ENCODE measurements around the gene RHOH.
"Not testable (repeated sequence)": the region's sequence is repeated elsewhere in the genome, so short reads cannot be mapped to it uniquely, and the experiment has no call there.

Gene RHOH

DNA sequence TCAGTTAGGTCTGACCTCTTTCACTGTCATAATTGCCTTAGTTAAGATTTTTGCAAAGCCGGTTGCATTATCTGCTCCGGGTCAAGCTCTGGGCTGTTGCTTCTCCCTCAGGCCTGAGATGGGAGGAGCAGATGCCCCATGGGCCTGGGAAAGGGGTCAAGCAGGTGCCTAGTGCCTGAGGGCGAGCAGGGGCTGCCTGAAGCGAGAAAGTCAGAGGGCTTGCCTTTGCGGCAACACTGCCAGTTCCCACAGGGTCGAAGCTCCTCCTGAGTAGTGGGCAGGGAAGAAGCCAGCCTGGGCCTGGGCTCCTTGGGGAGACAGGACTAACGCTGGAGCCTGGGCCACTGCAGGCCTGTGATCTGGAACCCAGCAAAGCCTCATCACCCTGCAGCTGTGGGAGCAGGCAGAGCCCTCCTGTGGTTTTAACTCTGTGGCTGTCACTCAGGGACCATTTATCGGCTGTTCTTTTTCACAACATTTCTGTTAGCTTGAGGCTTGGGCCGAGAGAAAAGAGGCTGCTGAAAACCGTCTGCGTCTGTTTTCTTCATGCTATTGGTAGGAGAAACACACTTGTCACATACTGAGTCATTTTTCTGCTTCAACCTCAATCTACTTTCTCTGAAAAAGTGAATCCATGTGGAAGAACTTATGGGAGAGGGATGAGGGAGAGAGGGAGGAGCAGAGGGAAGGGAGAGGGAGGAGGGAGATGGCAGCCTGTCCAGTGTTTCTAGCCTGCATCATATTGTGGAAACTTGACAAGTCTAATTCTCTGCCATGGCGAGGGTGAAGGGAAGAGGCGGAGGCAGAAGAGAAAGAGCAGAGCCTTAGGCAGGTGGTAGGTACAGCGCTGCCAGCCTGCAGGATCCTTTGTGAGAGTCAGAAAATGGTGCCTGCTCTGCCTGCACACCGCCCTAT, 68.4 kb downstream of the RHOH start:
- DNase-seq, result peak; percentile 40

DNA sequence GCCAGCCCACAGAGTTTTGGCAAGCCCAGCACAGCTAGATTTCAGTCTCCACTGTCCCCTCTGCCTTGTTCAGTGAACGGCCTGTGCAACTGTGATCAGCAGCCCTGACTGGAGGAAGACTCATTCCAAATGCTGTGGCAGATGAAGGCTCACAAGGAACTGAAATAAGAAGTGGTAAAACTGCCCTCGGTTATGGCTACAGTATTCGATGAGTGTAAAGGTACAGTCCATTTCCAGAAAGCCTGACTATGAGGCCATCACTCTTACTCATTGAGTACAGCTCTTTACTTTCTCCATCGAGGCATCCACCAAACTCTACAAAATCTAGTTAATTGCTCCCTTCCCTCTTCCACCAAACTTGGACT, 69.1 kb downstream of the RHOH start:
- no peak for DNase-seq

DNA sequence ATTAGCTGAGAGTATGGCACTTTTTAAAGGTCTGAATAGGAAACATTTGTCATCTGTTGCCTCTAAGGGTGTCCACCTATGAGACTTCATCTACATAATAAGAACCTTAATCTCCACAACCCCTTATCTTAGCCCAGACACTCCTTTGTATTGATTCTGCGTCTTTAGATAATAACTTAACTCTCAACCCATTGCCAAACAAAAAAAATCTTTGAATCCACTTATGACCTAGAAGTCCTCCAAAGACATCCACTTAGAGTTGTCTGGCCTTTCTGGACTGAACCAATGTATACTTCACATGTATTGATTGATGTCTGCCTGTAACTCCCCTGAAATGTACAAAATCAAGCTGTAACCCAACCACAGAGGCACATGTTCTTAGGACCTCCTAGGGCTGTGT, 72.3 kb downstream of the RHOH start:
- DNase-seq, result no peak

DNA sequence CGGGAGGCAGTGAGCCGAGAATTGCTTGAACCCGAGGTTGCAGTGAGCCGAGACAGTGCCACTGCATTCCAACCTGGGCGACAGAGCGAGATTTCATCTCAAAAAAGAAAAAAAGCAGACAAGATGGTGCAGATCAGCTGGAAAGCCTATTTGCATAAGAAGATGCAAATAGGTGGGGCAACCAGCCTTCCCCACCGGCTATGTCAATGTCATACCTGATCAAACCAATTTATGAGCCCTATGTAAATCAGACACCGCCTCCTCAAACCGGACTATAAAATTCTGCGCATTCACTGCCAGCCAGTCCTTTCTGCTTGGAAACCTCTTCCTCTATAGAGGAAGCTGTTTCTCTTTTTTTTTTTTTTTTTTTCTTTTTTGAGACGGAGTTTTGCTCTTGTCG, 73.8 kb downstream of the RHOH start:
- DNase-seq, result no peak

DNA sequence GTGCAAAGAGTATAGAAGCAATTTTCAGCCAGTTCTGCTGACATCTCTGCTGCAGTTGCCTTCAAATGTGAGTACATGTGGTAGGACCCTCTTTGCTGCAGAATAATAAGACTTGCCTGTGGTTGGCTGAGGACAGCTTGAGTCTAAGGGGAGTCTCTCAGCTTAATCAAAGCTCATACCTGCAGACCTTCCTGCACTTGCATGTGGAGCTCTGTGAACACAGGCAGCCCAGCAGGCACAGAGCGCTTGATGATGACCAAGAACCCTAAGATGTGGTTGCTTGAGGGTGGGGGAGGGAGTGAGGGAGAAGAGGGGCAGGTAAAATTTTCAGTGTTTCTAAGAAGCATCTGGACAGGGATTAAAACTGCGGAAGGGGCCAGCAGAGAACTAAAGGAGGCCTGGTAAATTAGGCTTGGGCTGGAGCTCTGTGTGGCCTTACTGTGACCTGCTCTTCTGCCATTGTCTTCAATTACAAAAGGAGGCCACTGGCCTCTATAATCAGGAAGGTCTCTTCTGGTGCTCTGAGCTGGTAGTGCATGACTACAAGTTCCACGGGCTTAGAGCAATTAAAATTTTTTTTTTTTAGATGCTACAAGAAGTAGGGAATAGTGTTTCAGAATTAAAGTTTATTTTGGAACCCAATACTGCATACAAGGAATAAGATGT, 78.4 kb downstream of the RHOH start:
- no peak for DNase-seq

DNA sequence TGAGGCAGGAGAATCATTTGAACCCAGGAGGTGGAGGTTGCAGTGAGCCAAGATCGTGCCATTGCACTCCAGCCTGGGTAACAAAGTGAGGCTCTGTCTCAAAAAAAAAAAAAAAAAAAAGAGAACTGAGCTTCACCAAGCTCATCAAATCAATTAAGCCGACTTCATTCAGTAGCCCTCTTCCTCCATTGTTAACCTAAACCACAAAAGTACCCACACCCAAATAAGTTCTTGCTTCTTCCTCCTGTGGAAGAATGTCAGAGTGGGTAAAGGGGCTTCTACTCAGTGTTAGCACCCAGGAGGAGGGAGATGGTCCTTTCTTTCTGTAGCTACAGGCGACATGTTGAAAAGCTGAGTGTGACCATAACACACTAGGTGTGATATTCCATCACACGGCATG, 79.7 kb downstream of the RHOH start:
- no peak for DNase-seq

DNA sequence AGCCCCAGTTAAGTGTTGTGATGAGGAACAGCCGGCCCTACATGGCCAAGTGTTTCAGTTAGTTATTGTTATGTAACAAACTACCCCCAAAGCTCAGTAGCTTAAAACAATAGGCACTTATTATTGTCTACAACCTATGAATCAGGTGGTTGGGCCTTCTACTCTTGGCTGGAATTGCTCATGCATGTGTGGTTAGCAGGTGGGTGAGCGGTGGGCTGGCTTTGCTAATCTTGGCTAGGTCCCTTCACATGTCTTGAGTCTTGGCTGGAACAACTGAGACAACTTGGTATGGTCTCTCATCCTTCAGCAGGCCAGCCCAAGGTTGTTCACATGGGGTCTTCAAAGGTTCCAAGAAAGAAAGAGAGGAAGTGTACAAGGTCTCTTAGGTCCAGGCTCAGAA, 83.8 kb downstream of the RHOH start:
- no peak for DNase-seq

DNA sequence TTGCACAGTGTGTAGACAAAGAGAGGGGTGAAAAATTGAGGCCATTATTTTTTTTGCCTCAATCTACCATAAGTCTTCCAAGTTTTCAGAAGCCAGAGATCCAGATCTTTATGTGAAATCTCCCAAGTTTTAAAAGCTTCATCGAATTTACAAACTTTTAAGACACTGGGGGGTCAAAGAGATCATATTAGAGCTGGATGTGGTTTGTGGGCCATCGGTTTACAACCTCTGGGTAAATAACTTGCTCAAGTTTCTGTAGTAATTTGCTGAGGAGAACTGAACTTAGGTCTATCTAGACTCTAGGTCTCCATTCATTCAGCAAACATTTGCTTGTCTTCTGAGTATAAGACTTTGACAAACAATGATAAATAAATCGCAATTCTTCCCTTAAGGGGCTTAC, 84.3 kb downstream of the RHOH start:
- no peak for DNase-seq

DNA sequence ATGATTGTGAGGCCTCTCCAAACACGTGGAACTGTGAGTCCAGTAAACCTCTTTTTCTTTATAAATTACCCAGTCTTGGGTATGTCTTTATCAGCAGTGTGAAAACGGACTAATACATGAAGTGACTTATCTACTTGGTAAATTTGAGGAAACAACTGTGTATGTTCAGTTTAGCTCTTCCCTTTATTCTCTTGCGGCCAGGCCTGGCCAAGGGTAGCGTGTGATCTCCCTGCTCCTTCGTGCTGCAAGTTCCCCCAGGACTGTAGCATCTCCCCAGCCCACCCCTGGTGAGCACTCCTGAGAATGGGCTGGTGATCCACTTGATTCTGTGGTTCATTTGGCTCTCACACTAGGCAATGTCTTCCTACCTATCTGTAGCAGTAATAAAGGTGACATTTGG, 85.1 kb downstream of the RHOH start:
- no peak for DNase-seq

DNA sequence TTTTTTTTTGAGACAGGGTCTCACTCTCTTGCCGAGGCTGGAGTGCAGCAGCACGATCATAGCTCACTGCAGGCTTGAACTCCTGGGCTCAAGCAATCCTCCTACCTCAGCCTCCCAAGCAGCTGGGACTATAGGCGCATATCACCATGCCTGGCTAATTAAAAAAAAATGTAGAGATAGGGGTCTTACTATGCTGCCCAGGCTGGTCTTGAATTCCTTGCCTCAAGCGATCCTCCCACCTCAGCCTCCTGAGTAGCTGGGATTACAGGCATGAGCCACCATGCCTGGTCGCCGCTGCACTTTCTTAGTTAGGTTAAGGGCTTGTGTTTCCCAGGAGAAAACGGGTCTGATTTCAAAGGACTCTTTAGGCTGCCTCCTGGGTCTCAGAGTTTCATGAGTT, 86.0 kb downstream of the RHOH start:
- DNase-seq, result not testable (repeated sequence)

DNA sequence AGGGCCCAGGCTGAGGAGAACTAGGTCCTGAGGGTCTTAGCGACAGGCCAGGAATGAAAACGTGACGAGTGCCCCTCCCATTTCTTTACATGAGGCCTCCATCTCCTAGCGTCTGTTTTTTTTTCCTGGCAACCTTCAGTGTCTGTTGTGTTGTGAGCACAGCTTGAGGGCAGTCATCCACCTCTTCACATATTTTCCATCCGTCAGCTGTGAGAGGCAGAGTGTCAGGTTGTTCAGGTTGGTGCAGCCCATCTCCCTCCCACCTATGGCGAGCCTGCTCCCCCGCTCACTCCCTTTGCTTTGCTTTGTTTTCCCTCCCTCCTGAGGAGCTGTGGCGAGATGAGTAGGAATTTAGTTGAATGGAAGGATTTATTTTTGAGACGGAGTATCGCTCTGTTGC, 86.6 kb downstream of the RHOH start:
- DNase-seq, result no peak

DNA sequence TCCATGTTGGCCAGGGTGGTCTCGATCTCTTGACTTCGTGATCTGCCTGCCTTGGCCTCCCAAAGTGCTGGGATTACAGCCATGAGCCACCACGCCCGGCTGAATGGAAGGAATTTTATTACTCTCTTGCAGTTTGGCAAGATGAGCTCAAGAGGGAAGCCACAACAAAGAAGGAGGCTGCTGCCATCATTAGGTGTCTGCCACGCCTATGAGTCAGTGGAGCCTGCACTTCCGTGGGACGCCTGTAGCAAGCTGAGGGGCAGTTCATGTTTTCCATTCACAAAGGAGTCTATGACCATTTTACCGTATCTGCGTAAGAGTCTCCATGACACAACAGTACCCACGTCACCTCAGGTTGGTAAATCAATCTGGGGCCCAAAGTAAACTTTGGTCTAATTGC, 87.1 kb downstream of the RHOH start:
- no peak for DNase-seq

DNA sequence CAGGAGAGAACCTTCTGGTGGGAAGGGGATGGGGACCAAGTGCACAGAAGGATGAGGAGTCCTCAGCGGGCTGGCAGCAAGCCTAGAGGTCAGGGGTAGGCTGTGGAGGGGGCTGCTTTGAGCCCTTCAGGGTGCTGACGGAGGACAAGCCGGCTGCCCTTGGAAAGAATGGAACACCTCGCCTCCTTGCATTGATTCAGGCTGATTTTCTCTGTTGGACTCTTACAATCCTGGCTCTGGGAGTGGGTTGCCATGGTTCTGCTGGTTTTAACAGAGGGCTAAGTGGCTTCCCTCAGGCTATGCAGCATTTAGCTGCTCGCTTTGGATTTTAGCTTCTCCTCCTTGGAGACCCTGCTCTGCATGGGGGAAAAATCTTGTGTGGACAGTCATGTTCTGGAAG, 88.9 kb downstream of the RHOH start:
- DNase-seq, result peak; percentile 33

DNA sequence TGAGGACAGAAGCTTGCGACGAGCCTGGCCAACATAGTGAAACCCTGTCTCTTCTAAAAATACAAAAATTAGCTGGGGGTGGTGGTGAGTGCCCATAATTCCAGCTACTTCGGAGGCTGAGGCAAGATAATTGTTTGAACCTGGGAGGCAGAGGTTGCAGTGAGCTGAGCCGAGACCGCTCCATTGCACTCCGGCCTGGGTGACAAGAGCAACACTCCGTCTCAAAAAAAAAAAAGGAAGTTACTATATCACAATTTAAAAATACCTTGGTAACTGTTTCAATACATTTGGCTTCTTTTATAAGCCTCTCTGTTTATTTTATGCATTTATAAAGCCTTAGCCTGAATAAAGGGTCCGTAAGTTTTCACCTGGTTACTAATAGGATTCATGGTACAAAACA, 91.7 kb downstream of the RHOH start:
- no peak for DNase-seq

DNA sequence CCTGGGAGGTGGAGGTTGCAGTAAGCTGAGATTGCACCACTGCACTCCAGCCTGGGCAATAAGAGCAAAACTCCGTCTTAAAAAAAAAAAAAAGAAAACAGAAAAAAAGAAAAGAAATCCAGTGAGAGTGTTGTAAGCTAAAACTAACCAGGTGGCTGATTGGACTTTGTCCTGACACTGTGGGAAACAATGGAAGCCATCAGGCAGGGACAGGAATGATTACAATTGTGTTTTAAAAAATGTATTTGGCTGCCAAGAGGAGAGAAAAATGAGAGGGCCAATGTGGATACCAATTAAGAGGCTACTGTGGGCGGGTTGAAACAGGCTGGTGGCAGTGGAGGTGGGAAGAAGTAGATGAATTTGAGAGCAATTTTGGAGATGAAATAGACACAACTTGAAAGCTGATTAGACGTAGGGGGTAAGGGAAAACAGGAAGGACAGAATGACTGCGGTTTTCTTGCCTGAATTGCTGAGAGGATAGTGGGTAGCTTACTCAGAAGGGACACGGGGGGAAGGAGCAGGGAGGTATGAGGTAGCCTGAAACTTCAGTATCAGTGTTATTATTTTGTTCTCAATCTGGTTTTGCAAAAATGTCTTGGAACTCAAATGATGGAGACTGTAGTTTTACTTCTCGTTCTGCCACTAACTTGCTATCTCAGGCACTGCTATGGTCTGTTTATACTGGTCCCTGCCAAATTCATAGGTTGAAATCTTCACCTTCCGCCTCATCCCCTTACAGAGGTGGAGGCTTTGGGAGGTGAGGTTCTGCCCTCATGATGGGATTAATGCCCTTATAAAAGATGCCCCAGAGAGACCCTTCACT, 92.7 kb downstream of the RHOH start:
- no peak for DNase-seq

DNA sequence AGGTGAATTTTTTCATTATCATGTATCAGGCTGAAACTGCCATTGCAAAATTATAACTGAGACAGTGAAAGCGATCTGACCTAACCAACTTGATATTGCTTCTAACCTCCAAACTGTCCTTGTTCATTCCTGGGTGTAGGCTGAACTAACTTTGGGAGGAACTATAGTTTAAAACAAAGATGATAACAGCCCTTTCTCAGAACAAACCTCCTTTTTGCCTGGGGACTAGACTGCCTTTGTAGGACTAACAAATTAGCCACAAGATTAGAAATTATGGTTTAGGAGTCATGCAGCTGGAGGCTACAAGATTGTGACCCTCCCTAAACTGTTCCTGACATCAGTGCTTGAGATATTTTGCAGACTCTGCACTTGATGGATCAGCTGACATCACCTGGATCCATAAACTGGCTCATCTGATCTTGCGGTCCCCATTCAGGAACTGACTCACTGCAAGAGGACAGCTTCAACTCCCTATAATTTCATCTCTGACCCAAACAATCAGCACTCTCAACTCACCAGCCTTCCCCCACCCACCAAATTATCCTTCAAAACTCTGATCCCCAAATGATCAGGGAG, 93.9 kb downstream of the RHOH start:
- not testable (repeated sequence) for DNase-seq

DNA sequence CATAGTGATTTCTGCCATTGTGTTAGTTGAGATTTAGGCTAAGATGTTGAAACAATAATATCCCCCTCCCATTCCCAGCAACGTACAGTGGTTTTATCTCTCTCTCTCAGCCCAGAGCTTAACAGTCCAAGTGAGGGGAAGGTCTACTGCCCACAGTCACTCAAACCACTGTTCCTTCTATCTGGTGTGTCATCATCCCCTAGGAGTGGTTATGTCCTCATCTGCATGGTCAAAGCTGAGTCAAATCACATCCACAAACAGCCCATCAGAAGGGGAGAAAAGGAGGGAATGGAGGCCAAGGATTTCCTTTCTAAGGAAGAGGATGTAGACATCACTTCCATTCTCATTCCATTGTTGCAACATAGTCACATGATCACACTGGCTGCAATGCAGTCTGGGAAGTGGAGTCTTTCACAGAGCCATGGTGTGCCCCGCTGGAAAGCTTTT, 95.5 kb downstream of the RHOH start:
- no peak for DNase-seq

DNA sequence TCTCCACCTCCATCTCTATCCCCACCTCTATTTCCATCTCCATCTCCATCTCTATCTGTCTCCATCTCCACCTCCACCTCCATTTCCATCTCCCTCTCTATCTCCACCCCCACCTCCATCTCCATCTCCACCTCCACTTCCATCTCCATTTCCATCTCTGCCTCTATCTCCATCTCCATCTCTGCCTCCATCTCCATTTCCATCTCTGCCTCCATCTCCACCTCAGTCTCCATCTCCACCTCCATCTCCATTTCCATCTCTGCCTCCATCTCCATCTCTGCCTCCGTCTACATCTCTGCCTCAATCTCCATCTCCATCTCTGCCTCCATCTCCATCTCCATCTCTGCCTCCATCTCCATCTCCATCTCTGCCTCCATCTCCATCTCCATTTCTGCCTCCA, 97.5 kb downstream of the RHOH start:
- no peak for DNase-seq

DNA sequence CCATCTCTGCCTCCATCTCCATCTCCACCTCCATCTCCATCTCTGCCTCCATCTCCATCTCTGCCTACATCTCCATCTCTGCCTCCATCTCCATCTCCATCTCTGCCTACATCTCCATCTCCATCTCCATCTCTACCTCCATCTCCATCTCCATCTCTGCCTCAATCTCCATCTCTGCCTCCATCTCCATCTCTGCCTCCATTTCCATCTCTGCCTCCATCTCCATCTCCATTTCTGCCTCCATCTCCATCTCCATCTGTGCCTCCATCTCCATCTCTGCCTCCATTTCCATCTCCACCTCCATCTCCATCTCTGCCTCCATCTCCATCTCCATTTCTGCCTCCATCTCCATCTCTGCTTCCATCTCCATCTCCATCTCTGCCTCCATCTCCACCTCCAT, 98.2 kb downstream of the RHOH start:
- DNase-seq, result not testable (repeated sequence)

DNA sequence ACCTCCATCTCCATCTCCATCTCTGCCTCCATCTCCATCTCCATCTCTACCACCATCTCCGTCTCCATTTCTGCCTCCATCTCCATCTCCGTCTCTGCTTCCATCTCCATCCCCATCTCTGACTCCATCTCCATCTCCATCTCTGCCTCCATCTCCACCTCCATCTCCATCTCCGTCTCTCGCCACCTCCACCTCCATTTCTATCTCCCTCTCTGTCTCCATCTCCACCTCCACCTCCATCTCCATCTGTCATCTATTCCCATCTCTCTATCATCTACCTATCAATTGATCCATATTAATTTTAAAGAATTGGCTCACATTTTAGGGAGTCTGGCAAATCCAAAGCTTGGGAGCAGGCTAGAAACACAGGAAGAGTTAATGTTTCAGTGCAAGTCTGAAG, 98.7 kb downstream of the RHOH start:
- no peak for DNase-seq
